GM19025 (cell line): ENCODE data around the gene OSBPL7.

Experiments used
- ATAC-seq: cut with Tn5 transposase; IDR thresholded peaks from one replicate; pipeline ENCODE4 v1.9.1; 2021; ENCODE audit warnings: mild to moderate bottlenecking, low read depth, moderate library complexity; ENCODE audit not compliant: unreplicated experiment

OSBPL7 gene

GRCh38 chr17:47830396-47831002 lies 8.9 kb upstream of the OSBPL7 start:
- no peak for ATAC-seq

- ATAC-seq: no peak
These were observed 8.3 kb upstream of the OSBPL7 start for GRCh38 chr17:47829870-47830269.

GRCh38 chr17:47823519-47823918 lies 1.9 kb upstream of the OSBPL7 start:
- ATAC-seq: no peak

GRCh38 chr17:47822785-47823184 lies 1.2 kb upstream of the OSBPL7 start:
- no peak for ATAC-seq

- ATAC-seq: no peak
These were observed 567 bp downstream of the OSBPL7 start for GRCh38 chr17:47821031-47821423.

GRCh38 chr17:47820033-47820789 lies 1.4 kb downstream of the OSBPL7 start:
- no peak for ATAC-seq

GRCh38 chr17:47819475-47819874 lies 2.1 kb downstream of the OSBPL7 start:
- ATAC-seq: no peak

- ATAC-seq: no peak
These were observed 3.4 kb downstream of the OSBPL7 start for GRCh38 chr17:47818002-47818695.

GRCh38 chr17:47816947-47817346 lies 4.6 kb downstream of the OSBPL7 start:
- ATAC-seq: no peak

- ATAC-seq: no peak
These were observed 5.4 kb downstream of the OSBPL7 start for GRCh38 chr17:47816111-47816735.

GRCh38 chr17:47815106-47815918 lies 6.3 kb downstream of the OSBPL7 start:
- no peak for ATAC-seq

- no peak for ATAC-seq
These were observed 8.0 kb downstream of the OSBPL7 start for GRCh38 chr17:47813512-47814031.

- ATAC-seq: no peak
These were observed 8.5 kb downstream of the OSBPL7 start for GRCh38 chr17:47813077-47813476.

- no peak for ATAC-seq
These were observed 9.3 kb downstream of the OSBPL7 start for GRCh38 chr17:47812146-47812920.

- no peak for ATAC-seq
These were observed 9.9 kb downstream of the OSBPL7 start for GRCh38 chr17:47811709-47812108.

GRCh38 chr17:47810901-47811635 lies 10.5 kb downstream of the OSBPL7 start:
- no peak for ATAC-seq

- no peak for ATAC-seq
These were observed 11.3 kb downstream of the OSBPL7 start for GRCh38 chr17:47810200-47810821.

- no peak for ATAC-seq
These were observed 12.6 kb downstream of the OSBPL7 start for GRCh38 chr17:47808830-47809480.
